Endodermal cell (in vitro differentiated cells): ENCODE measurements around the gene LEF1. TPM values are rescaled to one million over a fixed set of nuclear protein-coding genes. Genes with fewer than 3 reads are reported as not detected.

Experiments used
- DNase-seq: peaks from one replicate; pipeline ENCODE4 v3.0.0-alpha.2; 2017
- H3K27ac ChIP-seq: 2 replicates; pipeline ENCODE4 v1.5.1; 2013; ENCODE audit warnings: mild to moderate bottlenecking, low read depth, low read length, moderate library complexity
- H3K27me3 ChIP-seq: 2 replicates; pipeline ENCODE4 v1.6.1; 2013; ENCODE audit warnings: mild to moderate bottlenecking, low read length, moderate library complexity; ENCODE audit not compliant: insufficient read depth, control insufficient read depth, poor library complexity, severe bottlenecking
- H3K36me3 ChIP-seq: 2 replicates; pipeline ENCODE4 v1.7.0; 2013; ENCODE audit warnings: mild to moderate bottlenecking, low read length, moderate library complexity; ENCODE audit not compliant: control insufficient read depth, insufficient read depth
- H3K4me1 ChIP-seq: one replicate; pipeline ENCODE4 v1.7.0; 2013; ENCODE audit warnings: low read length; ENCODE audit not compliant: control insufficient read depth, insufficient read depth
- H3K4me3 ChIP-seq: 2 replicates; pipeline ENCODE4 v1.5.1; 2013; ENCODE audit warnings: mild to moderate bottlenecking, low read length, moderate library complexity
- H3K9ac ChIP-seq: 2 replicates; pipeline ENCODE4 v1.6.1; 2013; ENCODE audit warnings: mild to moderate bottlenecking, low read length, moderate library complexity; ENCODE audit not compliant: poor library complexity, severe bottlenecking; ENCODE audit errors: extremely low read depth
- H3K9me3 ChIP-seq: 2 replicates; pipeline ENCODE4 v1.6.1; 2013; ENCODE audit warnings: mild to moderate bottlenecking, low read length, moderate library complexity; ENCODE audit not compliant: control insufficient read depth
- H3K27ac Mint-ChIP-seq: 2 replicates; pipeline ENCODE4 v1.8.0; 2020; ENCODE audit warnings: mixed read lengths
- H3K27me3 Mint-ChIP-seq: 2 replicates; pipeline ENCODE4 v1.8.0; 2021; ENCODE audit warnings: mild to moderate bottlenecking, mixed read lengths; ENCODE audit not compliant: insufficient read depth
- H3K36me3 Mint-ChIP-seq: 2 replicates; pipeline ENCODE4 v1.8.0; 2020; ENCODE audit warnings: low read depth, mixed read lengths
- H3K4me1 Mint-ChIP-seq: 2 replicates; pipeline ENCODE4 v1.8.0; 2020; ENCODE audit warnings: mixed read lengths
- H3K4me3 Mint-ChIP-seq: 2 replicates; pipeline ENCODE4 v1.8.0; 2020; ENCODE audit warnings: mild to moderate bottlenecking, moderate library complexity, mixed read lengths
- H3K9me3 Mint-ChIP-seq: 2 replicates; pipeline ENCODE4 v1.8.0; 2020; ENCODE audit warnings: mild to moderate bottlenecking, mixed read lengths
- CTCF ChIP-seq: fragments of 200-600 bp; sonication (generic); conservative IDR thresholded peaks from 2 replicates; pipeline ENCODE4 v1.5.0; 2021; ENCODE audit warnings: antibody characterized with exemption, mild to moderate bottlenecking
- WGBS, 2 experiments: methylation state at CpG; one replicate each; pipeline versions ENCODE4 v1.1.5 to v1.1.7; 2013; ENCODE audit warnings: missing lambda C conversion rate in 2 of 2, mixed read lengths in 1 of 2; ENCODE audit not compliant: insufficient coverage in 1 of 2, insufficient read length in 1 of 2; 5-methylcytosine and 5-hydroxymethylcytosine counted together
- total RNA-seq, 2 donors: library from RNA; stranded (reverse); fragmentation: NEBNext Ultra II Directional in 1 of 2; extraction: Animal tissue kit (Norgen Biotek cat#: 25700) in 1 of 2; gene quantifications; 2 replicates in 1 of 2; 3 replicates in 1 of 2; pipeline ENCODE4 v1.2.1, GENCODE V29; 2021

Gene LEF1
- total RNA-seq, 2 donors from 2014 or later: 0.95 to 1.6 TPM

- H3K27ac Mint-ChIP-seq: no peak overlapping the region
- Histone ChIP-seq H3K4me1 (no peaks in the 10 kb centered on the region), H3K27me3 (no peaks in the 10 kb centered on the region), H3K27ac (no peak overlapping the region), H3K4me3 (no peak overlapping the region), H3K9me3 (no peaks in the 10 kb centered on the region), H3K36me3 (no peaks in the 10 kb centered on the region), H3K9ac (no peak overlapping the region)
- peaks cover 28% of the 10 kb centered on the region for H3K4me1 Mint-ChIP-seq
- peaks cover 5% of the 10 kb centered on the region for H3K27me3 Mint-ChIP-seq
- DNase-seq: peak; percentile 86
- 36 to 42% methylated on average over 4 to 5 of the region's 5 CpGs for WGBS, 2 experiments
- H3K9me3 Mint-ChIP-seq: no peaks in the 10 kb centered on the region
- TF ChIP-seq CTCF: no peak
- H3K4me3 Mint-ChIP-seq: no peak overlapping the region
- H3K36me3 Mint-ChIP-seq: no peaks in the 10 kb centered on the region
Measured at GRCh38 chr4:108146819-108147218, 21.9 kb downstream of the LEF1 start.

- Mint-ChIP-seq H3K36me3 (no peaks in the 10 kb centered on the region), H3K27me3 (peaks cover 5% of the 10 kb centered on the region), H3K4me3 (no peak overlapping the region), H3K9me3 (no peaks in the 10 kb centered on the region), H3K4me1 (peaks cover 32% of the 10 kb centered on the region), H3K27ac (no peak overlapping the region)
- H3K27me3 ChIP-seq: no peaks in the 10 kb centered on the region
- H3K9me3 ChIP-seq: no peaks in the 10 kb centered on the region
- DNase-seq: no peak
- no peak overlapping the region for H3K4me3 ChIP-seq
- no peaks in the 10 kb centered on the region for H3K4me1 ChIP-seq
- H3K9ac ChIP-seq: no peak overlapping the region
- H3K27ac ChIP-seq: no peak overlapping the region
- WGBS, 2 experiments: 94 to 100% methylated on average over 2 to 3 of the region's 3 CpGs
- H3K36me3 ChIP-seq: no peaks in the 10 kb centered on the region
- no peak for TF ChIP-seq CTCF
Measured at GRCh38 chr4:108146336-108146735, 22.4 kb downstream of the LEF1 start.

- H3K9me3 Mint-ChIP-seq: no peaks in the 10 kb centered on the region
- H3K27ac ChIP-seq: no peak overlapping the region
- H3K36me3 ChIP-seq: no peaks in the 10 kb centered on the region
- no peak overlapping the region for H3K9ac ChIP-seq
- H3K4me1 ChIP-seq: no peaks in the 10 kb centered on the region
- no peaks in the 10 kb centered on the region for H3K36me3 Mint-ChIP-seq
- H3K27me3 Mint-ChIP-seq: peaks cover 5% of the 10 kb centered on the region
- no peaks in the 10 kb centered on the region for H3K27me3 ChIP-seq
- no peak overlapping the region for H3K27ac Mint-ChIP-seq
- H3K4me3 Mint-ChIP-seq: no peak overlapping the region
- H3K4me1 Mint-ChIP-seq: peaks cover 36% of the 10 kb centered on the region
- H3K9me3 ChIP-seq: no peaks in the 10 kb centered on the region
- TF ChIP-seq CTCF: no peak
- 67 to 84% methylated on average over 2 to 3 of the region's 3 CpGs for WGBS, 2 experiments
- H3K4me3 ChIP-seq: no peak overlapping the region
- no peak for DNase-seq
Measured at GRCh38 chr4:108144451-108144850, 24.3 kb downstream of the LEF1 start.
